Hematopoietic multipotent progenitor cell treated with erythropoietin and hydrocortisone succinate and interleukin-3 and kit ligand, for 6 days (in vitro differentiated cells): ENCODE data around the gene BCAS4.

Experiments used
- DNase-seq: peaks from one replicate; pipeline ENCODE4 v3.0.0-alpha.2; 2015

The BCAS4 gene

GRCh38 chr20:50826121-50826520 is 31.3 kb downstream of the BCAS4 start:
- DNase-seq, result no peak

GRCh38 chr20:50828363-50829136 is 33.7 kb downstream of the BCAS4 start:
- DNase-seq, result no peak

GRCh38 chr20:50831622-50832021 is 36.8 kb downstream of the BCAS4 start:
- DNase-seq, result no peak

- DNase-seq, result no peak
Observed at GRCh38 chr20:50834599-50835005, 39.7 kb downstream of the BCAS4 start.

- peak; percentile 90 for DNase-seq
Observed at GRCh38 chr20:50837532-50838321, 42.9 kb downstream of the BCAS4 start.

GRCh38 chr20:50838322-50838625 is 43.4 kb downstream of the BCAS4 start:
- DNase-seq, result no peak

GRCh38 chr20:50838707-50839385 is 44.0 kb downstream of the BCAS4 start:
- DNase-seq, result no peak

- no peak for DNase-seq
Observed at GRCh38 chr20:50842821-50843220, 48.0 kb downstream of the BCAS4 start.

GRCh38 chr20:50843331-50844276 is 48.7 kb downstream of the BCAS4 start:
- no peak for DNase-seq

- no peak for DNase-seq
Observed at GRCh38 chr20:50844430-50845100, 49.7 kb downstream of the BCAS4 start.

- DNase-seq, result no peak
Observed at GRCh38 chr20:50845566-50846215, 50.8 kb downstream of the BCAS4 start.

- DNase-seq, result no peak
Observed at GRCh38 chr20:50848341-50848808, 53.5 kb downstream of the BCAS4 start.

- DNase-seq, result no peak
Observed at GRCh38 chr20:50848846-50849673, 54.2 kb downstream of the BCAS4 start.

- peak; percentile 27 for DNase-seq
Observed at GRCh38 chr20:50850721-50851286, 55.9 kb downstream of the BCAS4 start.

- no peak for DNase-seq
Observed at GRCh38 chr20:50852085-50852484, 57.2 kb downstream of the BCAS4 start.

- no peak for DNase-seq
Observed at GRCh38 chr20:50854506-50855249, 59.8 kb downstream of the BCAS4 start.

GRCh38 chr20:50855498-50856474 is 60.9 kb downstream of the BCAS4 start:
- no peak for DNase-seq

- DNase-seq, result no peak
Observed at GRCh38 chr20:50856475-50857041, 61.7 kb downstream of the BCAS4 start.
